GM21619 (cell line): Measurements from ENCODE around the gene ITIH1.
"Not testable (repeated sequence)": the region's sequence is repeated elsewhere in the genome, so short reads cannot be mapped to it uniquely, and the experiment has no call there.

ENCODE experiments used
- ATAC-seq: cut with Tn5 transposase; IDR thresholded peaks from one replicate; pipeline ENCODE4 v1.9.1; 2021; ENCODE audit not compliant: unreplicated experiment

Gene ITIH1

DNA sequence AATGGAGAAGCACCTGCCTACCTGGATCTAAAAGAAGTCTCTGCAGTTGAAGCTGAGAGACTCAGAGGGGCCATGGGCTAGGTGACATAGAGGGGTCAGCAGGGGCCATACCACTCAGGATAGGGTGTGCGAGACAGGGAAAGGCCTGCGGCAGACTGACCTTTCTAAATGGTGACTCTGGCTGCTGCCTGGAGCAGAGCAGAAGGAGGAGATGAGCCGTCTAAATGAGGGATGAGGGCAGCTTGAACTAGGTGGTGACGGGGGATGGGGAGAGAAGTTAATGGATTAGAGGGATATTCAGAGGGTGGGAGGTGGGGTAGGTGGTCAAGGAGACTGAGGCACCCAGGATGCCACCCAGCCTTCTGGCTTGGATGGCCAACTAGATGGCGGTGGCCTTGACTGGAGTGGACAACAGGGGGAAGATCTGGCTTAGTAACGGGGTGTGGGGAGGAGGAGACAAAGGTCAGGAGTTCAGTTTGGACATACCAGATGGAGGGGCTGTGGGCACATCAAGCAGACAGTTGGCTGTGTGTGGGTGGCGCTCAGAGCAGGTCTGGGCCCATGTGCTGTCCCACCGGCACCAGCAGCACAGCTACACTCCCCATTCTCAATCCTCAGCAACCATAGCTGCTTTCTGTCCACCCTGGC, 3.2 kb upstream of the ITIH1 start:
- no peak for ATAC-seq

DNA sequence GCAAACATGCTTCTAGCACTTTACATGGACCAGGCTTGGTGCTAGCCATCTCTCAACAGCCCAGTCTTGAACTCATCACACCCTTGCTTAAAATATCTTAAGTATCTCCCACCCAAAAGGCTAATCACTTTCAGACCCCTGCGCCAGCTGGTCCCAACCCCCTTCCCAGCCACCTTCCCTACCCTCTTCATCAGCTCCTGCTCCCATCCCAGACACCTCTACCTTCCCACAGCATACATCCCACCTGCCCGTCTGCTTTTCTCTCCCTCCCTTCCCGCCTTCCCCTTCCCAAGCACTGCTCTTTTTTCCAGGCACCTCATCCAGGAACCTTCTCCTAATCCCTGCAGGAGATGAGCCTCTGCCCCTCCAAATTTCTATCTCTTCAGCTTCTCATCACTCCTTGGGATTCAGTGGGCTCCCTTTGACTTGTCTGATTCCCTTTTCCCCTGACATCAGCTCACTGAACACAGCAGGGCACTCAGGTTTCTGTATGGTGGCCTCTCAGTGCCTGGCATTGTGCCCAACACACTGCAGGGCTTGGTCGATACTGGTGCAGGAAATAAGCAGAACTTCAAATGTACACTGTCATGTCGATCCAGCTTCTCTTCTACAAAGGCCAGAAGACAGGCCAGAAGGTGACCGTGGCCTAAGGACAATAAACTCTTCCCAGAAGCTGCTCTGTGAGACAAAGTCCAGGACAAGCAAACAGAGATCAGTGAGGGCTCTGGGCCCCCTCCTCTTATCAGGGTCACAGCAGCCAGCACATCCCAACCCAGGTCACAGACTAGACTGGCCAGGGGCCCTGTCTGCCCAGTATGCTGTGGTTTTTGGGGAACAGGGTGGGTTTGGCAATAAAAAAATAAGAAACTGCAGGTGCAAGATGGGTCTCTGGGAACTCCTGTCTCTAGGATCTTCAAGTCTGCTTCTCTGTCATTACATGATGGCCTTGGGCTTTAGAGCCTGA, 2.2 kb upstream of the ITIH1 start:
- ATAC-seq, result no peak

- no peak for ATAC-seq
These were observed 1.5 kb upstream of the ITIH1 start for GRCh38 chr3:52775877-52776276.

DNA sequence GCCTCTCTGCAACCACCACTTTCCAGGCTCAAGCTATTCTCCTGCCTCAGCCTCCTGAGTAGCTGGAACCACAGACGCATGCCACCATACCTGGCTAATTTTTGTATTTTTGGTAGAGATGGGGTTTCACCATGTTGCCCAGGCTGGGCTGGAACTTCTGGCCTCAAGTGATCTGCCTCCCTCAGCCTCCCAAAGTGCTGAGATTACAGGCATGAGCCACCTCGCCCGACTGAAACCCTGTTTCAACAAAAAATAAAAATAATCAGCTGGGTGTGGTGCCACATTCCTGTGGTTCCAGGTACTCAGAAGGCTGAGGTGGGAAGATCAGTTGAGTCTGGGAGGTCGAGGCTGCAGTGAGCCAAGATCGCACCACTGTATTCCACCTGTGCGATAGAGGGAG, 913 bp upstream of the ITIH1 start:
- not testable (repeated sequence) for ATAC-seq

DNA sequence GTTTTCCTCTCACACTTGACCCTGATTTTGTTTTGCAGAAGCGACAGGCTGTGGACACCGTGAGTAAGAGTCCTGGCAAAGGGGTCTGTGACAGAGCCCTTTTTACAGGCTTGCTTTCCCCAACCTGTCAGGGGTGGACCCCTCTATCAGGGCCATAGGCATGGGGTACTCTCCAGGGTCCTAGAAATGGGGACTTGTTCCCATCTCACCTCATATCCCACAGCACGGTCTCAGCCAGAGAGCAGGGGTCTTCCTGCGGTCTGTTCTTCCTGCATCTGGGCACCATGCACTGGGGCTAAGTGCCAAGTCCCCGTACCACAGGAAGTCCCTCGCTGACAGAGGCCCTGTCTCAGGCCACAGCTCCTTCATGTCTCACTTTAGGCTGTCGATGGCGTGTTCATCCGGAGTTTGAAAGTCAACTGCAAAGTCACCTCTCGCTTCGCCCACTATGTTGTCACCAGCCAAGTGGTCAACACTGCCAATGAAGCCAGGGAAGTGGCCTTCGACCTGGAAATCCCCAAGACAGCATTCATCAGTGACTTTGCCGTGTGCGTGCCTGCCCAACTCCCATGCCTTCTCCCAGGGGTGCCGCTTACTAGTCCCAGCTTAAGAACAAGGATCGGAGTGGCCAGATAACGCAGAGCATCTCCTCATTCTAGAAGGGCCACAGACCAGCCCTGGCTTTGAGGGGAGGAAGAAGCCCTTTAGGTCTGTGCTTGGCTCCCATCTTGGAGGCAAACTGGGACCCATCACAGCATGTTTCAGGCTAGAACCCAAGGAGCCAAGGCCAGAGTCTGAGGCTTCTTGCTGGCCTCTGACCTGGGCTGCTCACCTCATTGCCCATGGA, 783 bp downstream of the ITIH1 start:
- no peak for ATAC-seq

GRCh38 chr3:52779011-52779836, 1.8 kb downstream of the ITIH1 start:
- peak; percentile 73 for ATAC-seq

- ATAC-seq, result no peak
These were observed 2.6 kb downstream of the ITIH1 start for GRCh38 chr3:52779837-52780585.

DNA sequence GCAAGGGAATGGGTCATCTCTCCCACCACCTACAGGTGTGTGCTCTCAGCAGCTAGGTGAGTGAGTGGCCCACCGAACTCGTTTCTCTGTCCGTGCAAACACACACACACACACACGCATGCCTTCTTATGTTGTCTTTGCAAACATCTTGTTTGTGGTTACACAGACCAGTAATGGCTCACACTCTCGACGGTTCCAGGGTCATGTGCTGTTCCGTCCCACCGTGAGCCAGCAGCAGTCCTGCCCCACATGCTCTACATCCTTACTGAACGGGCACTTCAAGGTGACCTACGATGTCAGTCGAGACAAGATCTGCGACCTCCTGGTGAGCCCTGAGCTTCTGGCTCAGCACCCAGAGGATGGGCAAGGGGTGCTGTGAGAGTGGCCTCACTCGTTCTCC, 4.3 kb downstream of the ITIH1 start:
- ATAC-seq, result no peak

DNA sequence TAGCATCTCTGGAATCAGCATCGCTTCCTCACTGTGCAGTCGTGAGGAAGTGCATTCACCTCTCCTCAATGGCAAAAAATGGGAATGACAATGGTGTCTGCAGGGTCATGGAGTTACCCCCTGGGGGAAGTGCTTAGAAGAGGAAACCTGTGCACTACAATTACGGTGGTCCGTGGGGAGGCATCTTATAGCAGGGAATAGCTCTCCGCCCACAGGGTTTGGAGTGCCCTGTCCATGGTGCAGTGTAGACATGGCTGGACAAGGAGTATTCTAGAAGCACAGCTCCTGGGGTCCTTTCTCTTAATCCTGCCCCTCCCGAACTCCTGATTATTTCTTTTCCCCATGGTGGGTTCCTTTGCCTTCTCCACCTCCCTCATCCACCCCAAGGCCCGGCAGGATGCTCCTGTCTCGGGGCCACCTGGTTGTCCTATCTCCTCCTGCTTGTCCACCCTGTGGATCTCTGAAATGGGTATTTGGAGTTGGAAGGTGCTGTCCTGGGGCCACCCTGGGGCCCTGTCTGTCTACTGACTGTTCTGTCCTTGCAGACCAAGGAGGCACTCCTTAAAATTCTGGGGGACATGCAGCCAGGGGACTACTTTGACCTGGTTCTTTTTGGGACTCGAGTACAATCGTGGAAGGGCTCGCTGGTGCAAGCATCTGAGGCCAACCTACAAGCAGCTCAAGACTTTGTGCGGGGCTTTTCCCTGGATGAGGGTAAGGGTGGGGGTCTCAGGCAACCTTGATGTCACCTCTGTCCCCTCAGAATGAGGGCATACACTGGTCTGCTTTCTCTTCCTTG, 5.2 kb downstream of the ITIH1 start:
- no peak for ATAC-seq

- ATAC-seq, result no peak
These were observed 5.8 kb downstream of the ITIH1 start for GRCh38 chr3:52783211-52783555.

- no peak for ATAC-seq
These were observed 6.7 kb downstream of the ITIH1 start for GRCh38 chr3:52784021-52784621.

- ATAC-seq, result no peak
These were observed 7.7 kb downstream of the ITIH1 start for GRCh38 chr3:52784931-52785590.

GRCh38 chr3:52786330-52787215, 9.2 kb downstream of the ITIH1 start:
- no peak for ATAC-seq

GRCh38 chr3:52787246-52787645, 9.8 kb downstream of the ITIH1 start:
- no peak for ATAC-seq

DNA sequence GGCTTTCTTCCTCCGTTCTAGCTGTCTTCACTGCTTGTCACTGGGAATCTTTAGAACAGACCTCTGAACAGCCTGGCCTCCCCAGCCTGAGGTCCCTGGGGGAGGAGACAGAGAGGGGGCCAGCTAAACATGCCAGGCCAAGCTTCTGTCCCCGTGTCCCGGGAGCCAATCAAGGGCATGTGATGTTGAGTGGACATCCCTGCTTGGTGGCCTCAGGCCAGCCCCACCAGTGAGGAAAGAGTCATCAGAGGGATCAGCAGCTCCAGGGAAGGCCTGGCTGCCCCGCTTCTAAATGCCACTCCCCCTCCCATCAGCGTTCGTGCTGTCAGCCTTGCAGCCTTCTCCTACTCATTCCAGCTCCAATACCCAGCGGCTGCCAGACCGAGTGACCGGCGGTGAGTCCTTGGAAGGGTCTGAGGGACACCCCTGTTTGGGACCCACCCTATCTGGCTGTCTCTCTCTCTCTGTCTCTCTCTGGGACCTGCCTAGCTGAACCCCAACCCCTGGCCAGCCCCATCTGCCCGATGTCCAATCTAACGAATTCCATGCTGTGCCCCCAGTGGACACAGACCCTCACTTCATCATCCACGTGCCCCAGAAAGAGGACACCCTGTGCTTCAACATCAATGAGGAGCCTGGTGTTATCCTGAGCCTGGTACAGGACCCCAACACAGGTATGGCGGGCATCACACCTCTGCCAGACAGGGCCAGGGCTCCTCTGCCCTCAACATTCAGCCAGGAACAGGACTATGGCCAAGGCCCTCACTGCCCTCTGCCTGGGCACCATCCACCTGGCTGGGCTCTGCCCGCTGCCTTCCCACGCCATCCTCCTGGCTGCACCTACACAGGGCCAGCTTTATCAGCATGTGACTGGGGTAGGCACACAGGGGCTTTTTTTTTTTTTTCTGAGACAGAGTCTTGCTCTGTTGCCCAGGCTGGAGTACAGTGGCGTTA, 10.6 kb downstream of the ITIH1 start:
- no peak for ATAC-seq
